ENCODE results near the gene HOXA9.
A peak's percentile ranks its signal among the peaks of the same experiment; 100 is the strongest.

Gene HOXA9

GRCh38 chr7:27151931-27152815 is 13.2 kb downstream of the HOXA9 start, which contains the start of gene HOXA3:
TSS of gene HOXA3 (minus strand) at chr7:27152583. CDS start at chr7:27110640, 41,943 bp downstream.
- DNase-seq = no peak

- DNase-seq = no peak
Observed at GRCh38 chr7:27151341-27151930, 13.9 kb downstream of the HOXA9 start.

- peak; percentile 66 for DNase-seq
Observed at GRCh38 chr7:27150568-27151340, 14.6 kb downstream of the HOXA9 start.

GRCh38 chr7:27149842-27150567 is 15.3 kb downstream of the HOXA9 start:
- DNase-seq = no peak

GRCh38 chr7:27148756-27149641 is 16.3 kb downstream of the HOXA9 start:
- DNase-seq = no peak

- DNase-seq = no peak
Observed at GRCh38 chr7:27148031-27148755, 17.1 kb downstream of the HOXA9 start.

GRCh38 chr7:27147199-27148030 is 17.9 kb downstream of the HOXA9 start, which contains the start of gene HOXA6:
TSS of gene HOXA6 (minus strand) at chr7:27147774. CDS start at chr7:27147749, 25 bp downstream.
- DNase-seq = no peak

GRCh38 chr7:27146491-27147198 is 18.7 kb downstream of the HOXA9 start:
- DNase-seq = no peak

GRCh38 chr7:27145914-27146412 is 19.4 kb downstream of the HOXA9 start:
- DNase-seq = no peak

GRCh38 chr7:27145165-27145913 is 20.0 kb downstream of the HOXA9 start:
- no peak for DNase-seq

GRCh38 chr7:27144781-27145164 is 20.6 kb downstream of the HOXA9 start:
- no peak for DNase-seq

- DNase-seq = no peak
Observed at GRCh38 chr7:27143950-27144780, 21.2 kb downstream of the HOXA9 start.

GRCh38 chr7:27143023-27143949 is 22.1 kb downstream of the HOXA9 start, which contains the start of gene HOXA5:
TSS of gene HOXA5 (minus strand) at chr7:27143681. CDS start at chr7:27143607, 74 bp downstream.
- no peak for DNase-seq

GRCh38 chr7:27142580-27143022 is 22.7 kb downstream of the HOXA9 start:
- no peak for DNase-seq

GRCh38 chr7:27141923-27142579 is 23.3 kb downstream of the HOXA9 start:
- DNase-seq = no peak

All from stimulated activated CD4-positive, alpha-beta T cell treated with anti-CD3 and anti-CD28 coated beads, Interleukin-12 subunit alpha, Interleukin-12 subunit beta, amount 100 ng/mL, for 4 hours (primary cell).